Measurements from ENCODE around the gene ISL2.
A peak's percentile ranks its signal among the peaks of the same experiment; 100 is the strongest.

Gene ISL2

GRCh38 chr15:76343313-76343996 lies 6.9 kb downstream of the ISL2 start:
- H2AFZ ChIP-seq (ENCODE audit: low read length, unreplicated experiment): no peak overlapping the region
- H3K4me3 ChIP-seq (ENCODE audit: low read depth, low read length): no peak overlapping the region
- no peak overlapping the region for H3K27ac ChIP-seq (ENCODE audit: low read depth, low read length)
- peaks cover 90% of the 10 kb centered on the region for H3K27me3 ChIP-seq (ENCODE audit: insufficient read depth, low read length)
- H3K79me2 ChIP-seq (ENCODE audit: control insufficient read depth, insufficient read depth, low read length, unreplicated experiment): peaks cover 3% of the 10 kb centered on the region
- no peaks in the 10 kb centered on the region for H3K36me3 ChIP-seq (ENCODE audit: insufficient read depth, low read length)
- H3K4me1 ChIP-seq (ENCODE audit: control insufficient read depth, insufficient read depth, low read length, unreplicated experiment): peaks cover 11% of the 10 kb centered on the region

DNA sequence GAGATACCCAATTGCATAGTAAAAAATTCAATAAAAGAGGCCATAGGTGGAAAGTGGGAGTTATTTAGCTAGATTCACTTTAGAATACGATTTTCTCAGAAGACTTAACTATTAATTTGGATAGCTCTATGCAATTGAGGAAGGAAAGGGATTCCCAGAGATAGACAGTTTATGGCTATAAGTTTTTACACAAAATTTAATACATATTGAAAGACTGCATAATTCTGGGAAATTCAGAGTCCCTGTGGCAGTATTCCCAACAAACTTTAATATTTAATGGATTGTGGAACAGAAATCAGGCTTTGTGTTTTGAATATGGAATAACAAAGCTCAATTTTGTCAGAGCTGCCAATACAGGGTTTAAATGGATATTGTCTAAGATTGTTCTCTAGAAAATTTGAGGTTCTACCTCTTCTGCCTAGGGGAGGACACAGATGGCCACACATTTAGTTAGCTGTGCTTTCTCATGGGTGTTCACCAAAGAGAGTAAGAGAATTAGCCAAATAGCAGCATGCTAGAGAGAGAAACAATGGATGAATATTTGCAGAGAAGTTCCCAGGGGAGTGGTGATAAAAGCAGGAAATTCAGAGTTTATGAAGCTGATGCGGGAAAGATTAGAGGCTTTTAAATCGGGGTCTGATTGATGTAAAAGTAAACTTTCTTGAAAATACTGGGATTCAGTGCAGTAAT lies 8.5 kb downstream of the ISL2 start:
- H3K27me3 ChIP-seq (ENCODE audit: insufficient read depth, low read length): peaks cover 74% of the 10 kb centered on the region
- H3K79me2 ChIP-seq (ENCODE audit: control insufficient read depth, insufficient read depth, low read length, unreplicated experiment): no peaks in the 10 kb centered on the region
- H3K4me1 ChIP-seq (ENCODE audit: control insufficient read depth, insufficient read depth, low read length, unreplicated experiment): peaks cover 13% of the 10 kb centered on the region
- no peak overlapping the region for H3K27ac ChIP-seq (ENCODE audit: low read depth, low read length)
- no peak overlapping the region for H3K4me3 ChIP-seq (ENCODE audit: low read depth, low read length)
- H3K36me3 ChIP-seq (ENCODE audit: insufficient read depth, low read length): no peaks in the 10 kb centered on the region
- H2AFZ ChIP-seq (ENCODE audit: low read length, unreplicated experiment): no peak overlapping the region

DNA sequence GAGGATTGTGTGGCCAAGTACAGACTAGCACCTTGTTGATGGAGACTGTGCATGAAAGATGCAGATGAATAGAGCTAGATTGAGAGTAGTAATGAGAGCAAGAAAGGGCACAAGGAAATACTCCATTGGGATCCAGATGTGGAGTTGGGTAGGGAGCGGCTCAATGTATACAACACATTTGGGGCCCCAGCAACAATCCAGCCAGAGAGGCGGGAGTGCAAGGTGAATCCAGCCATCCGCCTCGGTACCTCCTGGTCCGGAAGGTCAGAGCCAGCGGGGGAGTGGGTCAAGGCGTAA lies 9.0 kb downstream of the ISL2 start:
- Histone ChIP-seq H2AFZ (ENCODE audit: low read length, unreplicated experiment) (no peak overlapping the region), H3K79me2 (ENCODE audit: control insufficient read depth, insufficient read depth, low read length, unreplicated experiment) (no peaks in the 10 kb centered on the region), H3K4me3 (ENCODE audit: low read depth, low read length) (no peak overlapping the region), H3K27ac (ENCODE audit: low read depth, low read length) (no peak overlapping the region), H3K4me1 (ENCODE audit: control insufficient read depth, insufficient read depth, low read length, unreplicated experiment) (peaks cover 9% of the 10 kb centered on the region), H3K27me3 (ENCODE audit: insufficient read depth, low read length) (peaks cover 69% of the 10 kb centered on the region), H3K36me3 (ENCODE audit: insufficient read depth, low read length) (no peaks in the 10 kb centered on the region)

DNA sequence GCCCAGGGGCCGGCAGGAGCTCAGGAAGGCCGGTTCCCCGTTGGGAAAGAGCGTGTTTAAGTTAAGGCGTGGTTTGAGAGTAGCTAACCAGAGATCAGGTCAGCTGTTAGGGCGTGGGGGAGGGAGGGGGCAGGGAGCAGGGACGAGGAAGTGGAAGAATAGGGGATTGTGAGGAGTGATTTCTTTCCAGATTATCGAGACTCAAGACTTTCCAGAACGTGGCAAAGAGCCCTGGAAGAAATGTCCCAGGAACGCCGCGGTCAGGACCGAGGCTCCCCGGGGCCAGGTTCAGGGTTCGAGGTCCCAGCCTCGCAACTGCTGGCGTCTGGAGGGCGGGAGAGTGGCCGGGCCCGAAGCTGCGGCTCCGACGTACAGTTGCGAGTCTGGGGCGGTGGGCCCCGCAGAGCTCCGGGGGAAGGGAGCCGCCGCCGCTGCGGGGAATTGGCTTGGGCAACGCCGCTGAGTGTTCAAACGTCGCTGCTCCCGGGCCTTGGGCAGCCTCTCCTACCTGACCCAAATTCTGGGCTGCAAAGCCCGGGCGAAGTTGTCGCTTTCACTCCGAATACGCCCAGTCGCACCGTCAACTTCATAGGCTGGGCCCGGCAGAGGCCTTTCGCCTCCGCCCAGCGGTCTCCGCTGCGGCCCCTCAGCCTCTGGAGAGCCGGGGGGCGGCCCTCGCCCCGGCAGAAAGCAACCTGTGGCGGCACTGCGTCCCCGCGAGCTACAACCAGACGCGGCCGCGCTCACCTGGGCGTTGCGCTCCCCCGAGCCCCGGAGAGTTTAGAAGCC lies 9.5 kb downstream of the ISL2 start:
- Histone ChIP-seq H2AFZ (ENCODE audit: low read length, unreplicated experiment) (no peak overlapping the region), H3K27ac (ENCODE audit: low read depth, low read length) (no peak overlapping the region), H3K27me3 (ENCODE audit: insufficient read depth, low read length) (peaks cover 63% of the 10 kb centered on the region), H3K4me3 (ENCODE audit: low read depth, low read length) (peak overlapping the region; percentile 58), H3K36me3 (ENCODE audit: insufficient read depth, low read length) (no peaks in the 10 kb centered on the region), H3K4me1 (ENCODE audit: control insufficient read depth, insufficient read depth, low read length, unreplicated experiment) (peaks cover 9% of the 10 kb centered on the region), H3K79me2 (ENCODE audit: control insufficient read depth, insufficient read depth, low read length, unreplicated experiment) (no peaks in the 10 kb centered on the region)

DNA sequence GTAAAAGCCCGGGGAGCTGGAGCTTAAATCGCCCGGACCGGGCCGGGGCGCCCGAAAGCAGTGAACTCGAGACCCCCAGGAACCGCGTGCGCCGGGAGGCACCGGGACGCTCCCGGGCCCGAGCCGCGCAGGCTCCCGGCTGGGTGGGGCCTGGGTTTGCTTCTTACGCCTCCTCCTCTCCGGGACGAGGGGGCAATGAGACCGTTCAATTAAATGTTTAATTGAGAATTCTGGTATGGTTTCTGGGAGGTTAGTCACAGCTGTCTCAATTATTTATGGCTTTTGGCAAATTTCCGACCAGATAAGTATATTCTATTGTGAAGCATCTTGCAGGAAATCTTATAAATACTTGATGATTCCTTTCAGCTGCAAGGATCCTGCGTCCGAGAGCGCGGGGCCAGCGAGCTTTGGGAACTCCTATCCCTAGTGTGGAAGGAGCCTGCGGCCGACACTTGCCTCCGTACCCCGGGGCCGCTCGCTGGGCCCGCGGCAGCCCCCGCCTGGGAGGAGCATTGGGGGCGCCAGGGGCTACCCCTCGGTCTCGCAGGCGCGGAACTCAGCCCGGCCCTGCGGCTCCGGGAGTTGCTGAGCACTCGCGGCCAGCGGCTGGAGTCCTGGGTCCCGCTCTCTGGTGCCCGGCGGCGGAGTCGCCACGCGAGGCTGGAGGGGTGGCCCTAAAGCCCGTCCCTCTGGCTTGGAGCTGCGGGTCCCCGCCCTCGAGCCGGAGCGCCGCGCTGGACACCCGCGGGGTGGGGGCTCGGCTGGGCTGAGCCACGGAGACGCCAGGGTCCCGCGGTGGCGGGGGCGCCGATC lies 10.3 kb downstream of the ISL2 start:
- Histone ChIP-seq H2AFZ (ENCODE audit: low read length, unreplicated experiment) (no peak overlapping the region), H3K4me3 (ENCODE audit: low read depth, low read length) (peak overlapping the region; percentile 58), H3K79me2 (ENCODE audit: control insufficient read depth, insufficient read depth, low read length, unreplicated experiment) (no peaks in the 10 kb centered on the region), H3K27ac (ENCODE audit: low read depth, low read length) (no peak overlapping the region), H3K36me3 (ENCODE audit: insufficient read depth, low read length) (no peaks in the 10 kb centered on the region), H3K4me1 (ENCODE audit: control insufficient read depth, insufficient read depth, low read length, unreplicated experiment) (peaks cover 9% of the 10 kb centered on the region), H3K27me3 (ENCODE audit: insufficient read depth, low read length) (peaks cover 55% of the 10 kb centered on the region)

DNA sequence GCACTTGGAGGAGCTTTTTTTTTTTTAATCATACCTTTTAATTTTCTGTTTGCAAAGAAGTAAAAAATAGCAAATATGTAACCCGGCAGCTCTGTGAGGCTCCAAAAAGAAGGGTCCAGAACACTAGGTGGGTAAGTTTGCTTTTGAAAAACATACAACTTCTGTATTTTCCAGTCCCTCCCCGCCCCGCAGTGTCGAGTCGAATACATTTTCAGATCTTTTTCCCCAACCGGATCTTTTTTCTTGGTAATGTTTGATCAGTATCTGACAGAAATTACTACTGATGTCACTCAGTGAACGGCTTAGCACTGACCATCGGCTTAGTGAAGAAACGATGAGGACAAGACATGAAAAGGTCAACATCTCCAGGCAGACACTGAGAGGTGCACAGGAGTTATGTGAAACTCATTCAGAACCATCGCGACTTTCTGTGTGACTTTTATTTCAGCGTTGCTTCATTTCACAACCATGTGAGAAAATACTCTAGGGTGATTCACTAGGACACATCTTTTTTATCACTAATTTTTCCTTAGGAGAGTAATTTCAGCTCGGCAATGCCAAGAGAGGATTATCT lies 11.0 kb downstream of the ISL2 start:
- H3K36me3 ChIP-seq (ENCODE audit: insufficient read depth, low read length): no peaks in the 10 kb centered on the region
- H3K4me3 ChIP-seq (ENCODE audit: low read depth, low read length): no peak overlapping the region
- no peaks in the 10 kb centered on the region for H3K79me2 ChIP-seq (ENCODE audit: control insufficient read depth, insufficient read depth, low read length, unreplicated experiment)
- H3K27ac ChIP-seq (ENCODE audit: low read depth, low read length): no peak overlapping the region
- H2AFZ ChIP-seq (ENCODE audit: low read length, unreplicated experiment): no peak overlapping the region
- peaks cover 49% of the 10 kb centered on the region for H3K27me3 ChIP-seq (ENCODE audit: insufficient read depth, low read length)
- peaks cover 9% of the 10 kb centered on the region for H3K4me1 ChIP-seq (ENCODE audit: control insufficient read depth, insufficient read depth, low read length, unreplicated experiment)

- no peaks in the 10 kb centered on the region for H3K36me3 ChIP-seq (ENCODE audit: insufficient read depth, low read length)
- peaks cover 29% of the 10 kb centered on the region for H3K27me3 ChIP-seq (ENCODE audit: insufficient read depth, low read length)
- no peak overlapping the region for H3K4me3 ChIP-seq (ENCODE audit: low read depth, low read length)
- H2AFZ ChIP-seq (ENCODE audit: low read length, unreplicated experiment): no peak overlapping the region
- peaks cover 9% of the 10 kb centered on the region for H3K4me1 ChIP-seq (ENCODE audit: control insufficient read depth, insufficient read depth, low read length, unreplicated experiment)
- H3K27ac ChIP-seq (ENCODE audit: low read depth, low read length): no peak overlapping the region
- no peaks in the 10 kb centered on the region for H3K79me2 ChIP-seq (ENCODE audit: control insufficient read depth, insufficient read depth, low read length, unreplicated experiment)
Measured at GRCh38 chr15:76349301-76350070, 12.9 kb downstream of the ISL2 start.

- Histone ChIP-seq H3K27me3 (ENCODE audit: insufficient read depth, low read length) (no peaks in the 10 kb centered on the region), H3K27ac (ENCODE audit: low read depth, low read length) (no peak overlapping the region), H3K4me1 (ENCODE audit: control insufficient read depth, insufficient read depth, low read length, unreplicated experiment) (peaks cover 9% of the 10 kb centered on the region), H3K79me2 (ENCODE audit: control insufficient read depth, insufficient read depth, low read length, unreplicated experiment) (no peaks in the 10 kb centered on the region), H3K4me3 (ENCODE audit: low read depth, low read length) (no peak overlapping the region), H2AFZ (ENCODE audit: low read length, unreplicated experiment) (no peak overlapping the region), H3K36me3 (ENCODE audit: insufficient read depth, low read length) (no peaks in the 10 kb centered on the region)
Measured at GRCh38 chr15:76353023-76353577, 16.5 kb downstream of the ISL2 start.

DNA sequence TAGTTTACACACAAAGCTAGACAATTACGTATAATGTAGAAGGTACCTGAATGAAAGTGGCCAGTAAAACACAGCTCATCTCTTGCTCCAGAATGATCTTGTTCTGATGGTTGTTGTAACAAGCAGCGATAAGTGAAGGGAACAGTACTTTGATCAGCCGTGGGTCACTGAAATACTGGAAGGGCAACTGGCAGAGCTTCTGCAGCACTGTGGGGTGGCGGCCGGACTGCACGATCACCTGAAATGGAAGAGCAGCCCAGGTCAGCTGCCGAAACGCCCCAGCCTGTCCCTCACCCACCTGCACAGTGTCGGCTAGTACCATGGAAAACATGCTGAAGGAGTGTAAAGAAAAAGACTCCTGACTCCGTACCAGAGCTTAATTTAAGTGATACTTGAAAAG lies 17.3 kb downstream of the ISL2 start:
- H3K4me1 ChIP-seq (ENCODE audit: control insufficient read depth, insufficient read depth, low read length, unreplicated experiment): peaks cover 9% of the 10 kb centered on the region
- no peaks in the 10 kb centered on the region for H3K27me3 ChIP-seq (ENCODE audit: insufficient read depth, low read length)
- H3K36me3 ChIP-seq (ENCODE audit: insufficient read depth, low read length): no peaks in the 10 kb centered on the region
- no peak overlapping the region for H2AFZ ChIP-seq (ENCODE audit: low read length, unreplicated experiment)
- H3K27ac ChIP-seq (ENCODE audit: low read depth, low read length): no peak overlapping the region
- H3K4me3 ChIP-seq (ENCODE audit: low read depth, low read length): no peak overlapping the region
- H3K79me2 ChIP-seq (ENCODE audit: control insufficient read depth, insufficient read depth, low read length, unreplicated experiment): no peaks in the 10 kb centered on the region
